ENCODE measurements around the gene FAM120B. TPM values are rescaled to one million over a fixed set of nuclear protein-coding genes. Genes with fewer than 3 reads are reported as not detected.

The FAM120B gene
- total RNA-seq, 1 donor from 2014 or later: 27.4 TPM

Small RNAs within 50 kb of the gene (microRNA-seq; reads per million reads assigned to microRNA genes)
- gene MIR4644: not detected

Other genes starting within 250 kb of the FAM120B start
- 6.4 TPM for gene DLL1, start 15.7 kb upstream of the FAM120B start, total RNA-seq
- 150 TPM for gene PSMB1, start 246.5 kb downstream of the FAM120B start, total RNA-seq
- gene TBP, start 247.6 kb downstream of the FAM120B start, total RNA-seq: 7.6 TPM

Measured in cardiac septum (tissue), 1 donor.